NCI-H1436 treated with DMSO at 0.1 percent for 48 hours (cell line): ENCODE data around the gene P2RX4.
"Not testable (repeated sequence)": the region's sequence is repeated elsewhere in the genome, so short reads cannot be mapped to it uniquely, and the experiment has no call there.

Source experiments
- DNase-seq: peaks from one replicate; lab custom pipeline; 2025; lab: John Stamatoyannopoulos, UW

The P2RX4 gene

GRCh38 chr12:121222847-121223246 lies 12.9 kb downstream of the P2RX4 start:
- no peak for DNase-seq

GRCh38 chr12:121223292-121224285 lies 13.7 kb downstream of the P2RX4 start:
- DNase-seq, result no peak

- DNase-seq, result no peak
Observed at GRCh38 chr12:121224591-121224990, 14.7 kb downstream of the P2RX4 start.

- no peak for DNase-seq
Observed at GRCh38 chr12:121226399-121226798, 16.5 kb downstream of the P2RX4 start.

- not testable (repeated sequence) for DNase-seq
Observed at GRCh38 chr12:121226871-121227270, 16.9 kb downstream of the P2RX4 start.

GRCh38 chr12:121227294-121227693 lies 17.4 kb downstream of the P2RX4 start:
- DNase-seq, result no peak

GRCh38 chr12:121228919-121229665 lies 19.2 kb downstream of the P2RX4 start:
- DNase-seq, result no peak

GRCh38 chr12:121229826-121230537 lies 20.1 kb downstream of the P2RX4 start:
- DNase-seq, result not testable (repeated sequence)

GRCh38 chr12:121230538-121230907 lies 20.6 kb downstream of the P2RX4 start:
- no peak for DNase-seq

- DNase-seq, result no peak
Observed at GRCh38 chr12:121232163-121232562, 22.2 kb downstream of the P2RX4 start.

- DNase-seq, result no peak
Observed at GRCh38 chr12:121232977-121233627, 23.2 kb downstream of the P2RX4 start.

GRCh38 chr12:121233628-121234020 lies 23.7 kb downstream of the P2RX4 start:
- no peak for DNase-seq

GRCh38 chr12:121236776-121237175 lies 26.8 kb downstream of the P2RX4 start:
- no peak for DNase-seq

- DNase-seq, result no peak
Observed at GRCh38 chr12:121237415-121237814, 27.5 kb downstream of the P2RX4 start.

- DNase-seq, result no peak
Observed at GRCh38 chr12:121238086-121238485, 28.2 kb downstream of the P2RX4 start.

- DNase-seq, result no peak
Observed at GRCh38 chr12:121238604-121239350, 28.8 kb downstream of the P2RX4 start.

GRCh38 chr12:121239351-121240061 lies 29.6 kb downstream of the P2RX4 start:
- no peak for DNase-seq

GRCh38 chr12:121240062-121240420 lies 30.1 kb downstream of the P2RX4 start:
- no peak for DNase-seq

GRCh38 chr12:121240484-121241101 lies 30.7 kb downstream of the P2RX4 start:
- DNase-seq, result no peak
